Muscle layer of duodenum (tissue), 2 donors: ENCODE results near the gene PTPRT.

Experiments
- H3K27ac ChIP-seq: one replicate; pipeline ENCODE4 v1.7.0; 2013; ENCODE audit warnings: mild to moderate bottlenecking, low read length
- H3K27me3 ChIP-seq: one replicate; pipeline ENCODE4 v1.7.0; 2013; ENCODE audit warnings: low read depth, mild to moderate bottlenecking, control low read depth, low read length
- H3K36me3 ChIP-seq, 2 donors: one replicate each; pipeline ENCODE4 v1.7.0; 2013; ENCODE audit warnings: low read length in 2 of 2, control low read depth in 1 of 2, mild to moderate bottlenecking in 1 of 2; ENCODE audit not compliant: insufficient read depth in 2 of 2, control insufficient read depth in 1 of 2
- H3K4me1 ChIP-seq, 2 donors: one replicate each; pipeline ENCODE4 v1.7.0; 2013; ENCODE audit warnings: low read length in 2 of 2, mild to moderate bottlenecking in 2 of 2, control low read depth in 1 of 2, moderate library complexity in 1 of 2; ENCODE audit not compliant: insufficient read depth in 2 of 2, control insufficient read depth in 1 of 2
- H3K4me3 ChIP-seq, 2 donors: one replicate each; pipeline ENCODE4 v1.7.0; 2013; ENCODE audit warnings: low read length in 2 of 2, low read depth in 1 of 2, mild to moderate bottlenecking in 1 of 2
- H3K9me3 ChIP-seq, 2 donors: one replicate each; pipeline ENCODE4 v1.7.0; 2013; ENCODE audit warnings: low read length in 2 of 2, control low read depth in 1 of 2, mild to moderate bottlenecking in 1 of 2; ENCODE audit not compliant: control insufficient read depth in 1 of 2
- donor health status: healthy.

PTPRT gene

GRCh38 chr20:42968746-42969145 is 221.0 kb downstream of the PTPRT start:
- Histone ChIP-seq H3K27me3 (no peaks in the 10 kb centered on the region), H3K27ac (no peak overlapping the region), H3K9me3 (no peaks in the 10 kb centered on the region), H3K4me3 (no peak overlapping the region), H3K36me3 (no peaks in the 10 kb centered on the region), H3K4me1 (no peaks in the 10 kb centered on the region)

- no peak overlapping the region for H3K27ac ChIP-seq
- no peaks in the 10 kb centered on the region for H3K36me3 ChIP-seq
- H3K4me1 ChIP-seq, result no peaks in the 10 kb centered on the region
- no peaks in the 10 kb centered on the region for H3K27me3 ChIP-seq
- no peak overlapping the region for H3K4me3 ChIP-seq
- no peaks in the 10 kb centered on the region for H3K9me3 ChIP-seq
These were observed 225.9 kb downstream of the PTPRT start for GRCh38 chr20:42963796-42964195.

- H3K9me3 ChIP-seq, result no peaks in the 10 kb centered on the region
- H3K4me3 ChIP-seq, result no peak overlapping the region
- no peaks in the 10 kb centered on the region for H3K36me3 ChIP-seq
- H3K4me1 ChIP-seq, result no peaks in the 10 kb centered on the region
- H3K27ac ChIP-seq, result no peak overlapping the region
- H3K27me3 ChIP-seq, result no peaks in the 10 kb centered on the region
These were observed 227.9 kb downstream of the PTPRT start for GRCh38 chr20:42961771-42962170.

- no peak overlapping the region for H3K27ac ChIP-seq
- H3K27me3 ChIP-seq, result no peaks in the 10 kb centered on the region
- H3K36me3 ChIP-seq, result no peaks in the 10 kb centered on the region
- no peaks in the 10 kb centered on the region for H3K4me1 ChIP-seq
- H3K9me3 ChIP-seq, result peaks cover 0 to 4% of the 10 kb centered on the region in 2 donors
- H3K4me3 ChIP-seq, result no peak overlapping the region
These were observed 229.7 kb downstream of the PTPRT start for GRCh38 chr20:42959996-42960395.

GRCh38 chr20:42958367-42959069 is 231.2 kb downstream of the PTPRT start:
- Histone ChIP-seq H3K4me1 (no peaks in the 10 kb centered on the region), H3K36me3 (no peaks in the 10 kb centered on the region), H3K9me3 (peaks cover 0 to 4% of the 10 kb centered on the region in 2 donors), H3K27ac (no peak overlapping the region), H3K4me3 (no peak overlapping the region), H3K27me3 (no peaks in the 10 kb centered on the region)

- no peaks in the 10 kb centered on the region for H3K27me3 ChIP-seq
- H3K9me3 ChIP-seq, result peaks cover 0 to 4% of the 10 kb centered on the region in 2 donors
- no peaks in the 10 kb centered on the region for H3K36me3 ChIP-seq
- H3K27ac ChIP-seq, result no peak overlapping the region
- H3K4me1 ChIP-seq, result no peaks in the 10 kb centered on the region
- no peak overlapping the region for H3K4me3 ChIP-seq
These were observed 232.0 kb downstream of the PTPRT start for GRCh38 chr20:42957704-42958095.

- Histone ChIP-seq H3K27ac (peak overlapping the region; percentile 32), H3K4me1 (no peaks in the 10 kb centered on the region), H3K27me3 (no peaks in the 10 kb centered on the region), H3K4me3 (no peak overlapping the region), H3K36me3 (no peaks in the 10 kb centered on the region), H3K9me3 (peaks cover 0 to 4% of the 10 kb centered on the region in 2 donors)
These were observed 232.5 kb downstream of the PTPRT start for GRCh38 chr20:42957018-42957703.

- Histone ChIP-seq H3K4me3 (no peak overlapping the region), H3K36me3 (no peaks in the 10 kb centered on the region), H3K27ac (no peak overlapping the region), H3K27me3 (no peaks in the 10 kb centered on the region), H3K9me3 (peaks cover 0 to 4% of the 10 kb centered on the region in 2 donors), H3K4me1 (no peaks in the 10 kb centered on the region)
These were observed 234.0 kb downstream of the PTPRT start for GRCh38 chr20:42955713-42956112.

GRCh38 chr20:42954951-42955350 is 234.8 kb downstream of the PTPRT start:
- Histone ChIP-seq H3K4me3 (no peak overlapping the region), H3K36me3 (no peaks in the 10 kb centered on the region), H3K27ac (no peak overlapping the region), H3K27me3 (no peaks in the 10 kb centered on the region), H3K9me3 (peaks cover 0 to 4% of the 10 kb centered on the region in 2 donors), H3K4me1 (no peaks in the 10 kb centered on the region)

- H3K9me3 ChIP-seq, result peaks cover 0 to 6% of the 10 kb centered on the region in 2 donors
- no peak overlapping the region for H3K27ac ChIP-seq
- H3K27me3 ChIP-seq, result no peaks in the 10 kb centered on the region
- no peak overlapping the region for H3K4me3 ChIP-seq
- H3K4me1 ChIP-seq, result no peaks in the 10 kb centered on the region
- no peaks in the 10 kb centered on the region for H3K36me3 ChIP-seq
These were observed 239.8 kb downstream of the PTPRT start for GRCh38 chr20:42949950-42950349.

- H3K27me3 ChIP-seq, result no peaks in the 10 kb centered on the region
- H3K9me3 ChIP-seq, result peaks cover 0 to 6% of the 10 kb centered on the region in 2 donors
- no peaks in the 10 kb centered on the region for H3K4me1 ChIP-seq
- no peak overlapping the region for H3K4me3 ChIP-seq
- no peaks in the 10 kb centered on the region for H3K36me3 ChIP-seq
- H3K27ac ChIP-seq, result no peak overlapping the region
These were observed 244.3 kb downstream of the PTPRT start for GRCh38 chr20:42945234-42945994.
